ENCODE results near the gene ZNF331. TPM values are rescaled to one million over a fixed set of nuclear protein-coding genes. Genes with fewer than 3 reads are reported as not detected.

Gene ZNF331
- total and polyA plus RNA-seq, 2 of the 4 experiments (the other 2 are of a cell fraction), result 6.6 to 11.1 TPM

- peak; percentile 53 for TF ChIP-seq USF2 (IDR thresholded peaks at IDR 0.05; ENCODE audit: low read depth, low read length)
- TF ChIP-seq BHLHE40 (IDR thresholded peaks at IDR 0.05; ENCODE audit: low read depth, low read length), result peak; percentile 81
- TF ChIP-seq MAZ (IDR thresholded peaks at IDR 0.05; ENCODE audit: borderline replicate concordance, low read depth, low read length), result peak; percentile 38; the same call in 1 of the 2 replicates
- TF ChIP-seq POLR2A (IDR thresholded peaks at IDR 0.05; ENCODE audit: low read depth, low read length), result no peak
Observed at GRCh38 chr19:53537521-53538377, at the start of gene ZNF331 (continued).

- no peak overlapping the region for H3K18ac ChIP-seq (ENCODE audit: low read depth, low read length)
- no peaks in the 10 kb centered on the region for H3K79me1 ChIP-seq (ENCODE audit: low read depth in 1 of 2, low read length in 2 of 2)
- no peak overlapping the region for H3K9ac ChIP-seq (ENCODE audit: low read depth, low read length)
- H2BK120ac ChIP-seq (ENCODE audit: low read depth, low read length), result no peak overlapping the region
- H3K27me3 ChIP-seq (ENCODE audit: control insufficient read depth, insufficient read depth, low read length), result no peaks in the 10 kb centered on the region
- TF ChIP-seq CEBPB (IDR thresholded peaks at IDR 0.05; ENCODE audit: low read depth, low read length) (no peak), CTCF (conservative IDR thresholded peaks at IDR 0.05; ENCODE audit: low read depth, low read length) (no peak), NFE2L2 (IDR thresholded peaks at IDR 0.05; ENCODE audit: low read depth, low read length) (no peak), FOS (IDR thresholded peaks at IDR 0.05; ENCODE audit: low read depth, low read length) (no peak), RFX5 (IDR thresholded peaks at IDR 0.05; ENCODE audit: low read depth, low read length) (no peak), RAD21 (IDR thresholded peaks at IDR 0.05; ENCODE audit: low read length) (no peak)
- no peak overlapping the region for H4K5ac ChIP-seq (ENCODE audit: low read depth, low read length)
- no peak overlapping the region for H3K4me3 ChIP-seq (ENCODE audit: insufficient read depth, low read depth, low read length)
- no peak overlapping the region for H2AFZ ChIP-seq (replicated peaks; ENCODE audit: low read length, poor library complexity)
- no peak overlapping the region for H2BK5ac ChIP-seq (ENCODE audit: low read depth, low read length, poor library complexity, severe bottlenecking)
- H3K56ac ChIP-seq (ENCODE audit: extremely low read depth, insufficient read depth, low read length), result no peak overlapping the region
- H3K23ac ChIP-seq (ENCODE audit: low read depth, low read length), result no peak overlapping the region
- no TSS peak for BruUV-seq (replicated peaks)
- H3K4ac ChIP-seq (ENCODE audit: low read depth, low read length), result no peak overlapping the region
- no peak overlapping the region for H4K8ac ChIP-seq (ENCODE audit: low read depth in 2 of 2, low read length in 2 of 2)
- H3K4me2 ChIP-seq (ENCODE audit: low read depth, low read length), result no peak overlapping the region
- no peak overlapping the region for H2AK5ac ChIP-seq (ENCODE audit: low read depth, low read length)
- H2BK15ac ChIP-seq (ENCODE audit: low read depth, low read length), result no peak overlapping the region
- H3K9me1 ChIP-seq (ENCODE audit: insufficient read depth, low read length), result no peaks in the 10 kb centered on the region
- no peak overlapping the region for H3K14ac ChIP-seq (replicated peaks; ENCODE audit: low read depth, low read length)
- H3K36me3 ChIP-seq (ENCODE audit: control insufficient read depth, insufficient read depth, low read length), result peaks cover 17% of the 10 kb centered on the region
- dilution Hi-C loops (cut with HindIII; ENCODE audit: low sequenced_read_pairs, unreplicated experiment), result no loop called here
- intact Hi-C loops (cut with micrococcal nuclease), result no loop called here
- H3K27ac ChIP-seq (ENCODE audit: insufficient read depth, low read length), result no peak overlapping the region
- H3K4me1 ChIP-seq (ENCODE audit: control insufficient read depth, insufficient read depth, low read length), result no peaks in the 10 kb centered on the region
- no peak overlapping the region for H2AK9ac ChIP-seq (replicated peaks; ENCODE audit: low read depth, low read length, poor library complexity)
- H3K9me3 ChIP-seq (ENCODE audit: control insufficient read depth, insufficient read depth, low read length), result peaks cover 17% of the 10 kb centered on the region
- CTCF ChIA-PET, result no interaction called here
- H4K20me1 ChIP-seq (ENCODE audit: insufficient read depth, low read length), result no peaks in the 10 kb centered on the region
- no peak overlapping the region for H4K91ac ChIP-seq (ENCODE audit: insufficient read depth, low read depth, low read length)
- POLR2A ChIA-PET (ENCODE audit: unreplicated experiment), result no interaction called here
- WGBS, 2 experiments (ENCODE audit: extremely low coverage in 2 of 2, insufficient read length in 1 of 2), result no CpG with 5 or more reads among the region's 5 CpGs
- in situ Hi-C loops (cut with MboI; ENCODE audit: low sequenced_read_pairs), result no loop called here
- H2BK20ac ChIP-seq (ENCODE audit: low read depth, low read length), result no peak overlapping the region
- DNase-seq, result no peak
- ATAC-seq (ENCODE audit: low read depth), result no peak
Observed at GRCh38 chr19:53492153-53492552, 45.8 kb upstream of the ZNF331 start.

Data from IMR-90 (cell line).